H9 (cell line): ENCODE data around the gene IGIP. TPM values are rescaled to one million over a fixed set of nuclear protein-coding genes. Genes with fewer than 3 reads are reported as not detected.

Experiments used
- DNase-seq: peaks from one replicate; pipeline ENCODE4 v3.0.0-alpha.2; 2017
- H2AFZ ChIP-seq: one replicate; pipeline ENCODE4 v1.6.1; 2013; ENCODE audit warnings: mild to moderate bottlenecking, low read length, control low read depth, moderate library complexity
- H2AK5ac ChIP-seq: 2 replicates; pipeline ENCODE4 v1.6.1; 2013; ENCODE audit warnings: low read length, control low read depth, mixed read lengths; ENCODE audit not compliant: insufficient read length
- H2BK120ac ChIP-seq: one replicate; pipeline ENCODE4 v1.6.1; 2013; ENCODE audit warnings: low read depth, mild to moderate bottlenecking, low read length, control low read depth, inconsistent platforms; ENCODE audit not compliant: poor library complexity, severe bottlenecking
- H2BK12ac ChIP-seq: 2 replicates; pipeline ENCODE4 v1.6.1; 2013; ENCODE audit warnings: low read length, control low read depth, mixed read lengths, low read depth; ENCODE audit not compliant: insufficient read length
- H2BK15ac ChIP-seq: 2 replicates; pipeline ENCODE4 v1.6.1; 2013; ENCODE audit warnings: low read depth, low read length, control low read depth
- H2BK20ac ChIP-seq: one replicate; pipeline ENCODE4 v1.6.1; 2013; ENCODE audit warnings: low read depth, mild to moderate bottlenecking, low read length, control low read depth, inconsistent platforms; ENCODE audit not compliant: poor library complexity, severe bottlenecking
- H2BK5ac ChIP-seq: 2 replicates; pipeline ENCODE4 v1.6.1; 2013; ENCODE audit warnings: low read length, control low read depth, mixed read lengths; ENCODE audit not compliant: insufficient read length
- H3K14ac ChIP-seq: 2 replicates; pipeline ENCODE4 v1.6.1; 2013; ENCODE audit warnings: low read length, control low read depth; ENCODE audit not compliant: insufficient read depth
- H3K18ac ChIP-seq: 2 replicates; pipeline ENCODE4 v1.6.1; 2013; ENCODE audit warnings: low read depth, mild to moderate bottlenecking, mixed read lengths, low read length, control low read depth; ENCODE audit not compliant: insufficient read length
- H3K23ac ChIP-seq: 2 replicates; pipeline ENCODE4 v1.6.1; 2013; ENCODE audit warnings: low read length, control low read depth, mixed read lengths, low read depth; ENCODE audit not compliant: insufficient read length
- H3K23me2 ChIP-seq: 2 replicates; pipeline ENCODE4 v1.6.1; 2013; ENCODE audit warnings: low read depth, mild to moderate bottlenecking, mixed read lengths, low read length, control low read depth; ENCODE audit not compliant: insufficient read length, poor library complexity, severe bottlenecking
- H3K27ac ChIP-seq: 2 replicates; pipeline ENCODE4 v1.5.1; 2013; ENCODE audit warnings: low read length, control low read depth, mixed read lengths, low read depth; ENCODE audit not compliant: insufficient read length
- H3K27me3 ChIP-seq: 2 replicates; pipeline ENCODE4 v1.6.1; 2013; ENCODE audit warnings: low read length, control low read depth, inconsistent platforms; ENCODE audit not compliant: insufficient read depth
- H3K4ac ChIP-seq: 2 replicates; pipeline ENCODE4 v1.6.1; 2013; ENCODE audit warnings: low read depth, mild to moderate bottlenecking, control low read depth, inconsistent platforms, low read length, moderate library complexity
- H3K4me1 ChIP-seq: 2 replicates; pipeline ENCODE4 v1.6.1; 2013; ENCODE audit warnings: low read length, control low read depth, inconsistent platforms; ENCODE audit not compliant: insufficient read depth
- H3K4me2 ChIP-seq: 2 replicates; pipeline ENCODE4 v1.6.1; 2013; ENCODE audit warnings: low read length, control low read depth, mixed read lengths; ENCODE audit not compliant: insufficient read length, insufficient read depth
- H3K56ac ChIP-seq: 2 replicates; pipeline ENCODE4 v1.6.1; 2013; ENCODE audit warnings: low read depth, mild to moderate bottlenecking, mixed read lengths, low read length, control low read depth; ENCODE audit not compliant: insufficient read length
- H3K79me1 ChIP-seq: 2 replicates; pipeline ENCODE4 v1.6.1; 2013; ENCODE audit warnings: low read depth, mild to moderate bottlenecking, moderate library complexity, low read length, control low read depth, inconsistent platforms; ENCODE audit not compliant: insufficient read depth, poor library complexity, severe bottlenecking
- H3K79me2 ChIP-seq: 2 replicates; pipeline ENCODE4 v1.6.1; 2013; ENCODE audit warnings: low read length, control low read depth, inconsistent platforms; ENCODE audit not compliant: insufficient read depth
- H3K9ac ChIP-seq: 2 replicates; pipeline ENCODE4 v1.6.1; 2013; ENCODE audit warnings: low read length, control low read depth, mixed read lengths; ENCODE audit not compliant: insufficient read length; ENCODE audit errors: extremely low read depth
- H3K9me3 ChIP-seq: one replicate; pipeline ENCODE4 v1.6.1; 2013; ENCODE audit warnings: low read depth, low read length, inconsistent platforms; ENCODE audit not compliant: control insufficient read depth
- H3T11ph ChIP-seq: one replicate; pipeline ENCODE4 v1.6.1; 2013; ENCODE audit warnings: mild to moderate bottlenecking, low read length, control low read depth, inconsistent platforms
- H4K20me1 ChIP-seq: one replicate; pipeline ENCODE4 v1.6.1; 2013; ENCODE audit not compliant: control insufficient read depth, insufficient read length, insufficient read depth
- H4K5ac ChIP-seq: 2 replicates; pipeline ENCODE4 v1.6.1; 2013; ENCODE audit warnings: low read depth, mild to moderate bottlenecking, mixed read lengths, low read length, control low read depth; ENCODE audit not compliant: insufficient read length
- H4K8ac ChIP-seq: replicated peaks from 2 replicates; pipeline ENCODE4 v1.6.1; 2013; ENCODE audit warnings: low read length, control low read depth, mixed read lengths, low read depth; ENCODE audit not compliant: insufficient read length
- H4K91ac ChIP-seq: 2 replicates; pipeline ENCODE4 v1.6.1; 2013; ENCODE audit warnings: low read depth, mild to moderate bottlenecking, moderate library complexity, mixed read lengths, low read length, control low read depth; ENCODE audit not compliant: insufficient read length
- H3K27ac Mint-ChIP-seq, 3 experiments: 2 replicates in 2 of 3; 3 replicates in 1 of 3; pipeline ENCODE4 v1.8.0; 2020 to 2021; ENCODE audit warnings: mixed read lengths in 3 of 3, mild to moderate bottlenecking in 1 of 3, moderate library complexity in 1 of 3
- H3K27me3 Mint-ChIP-seq: 2 replicates; pipeline ENCODE4 v1.8.0; 2021; ENCODE audit warnings: low read depth, mild to moderate bottlenecking, moderate library complexity, mixed read lengths
- H3K36me3 Mint-ChIP-seq, 3 experiments: 2 replicates in 2 of 3; 3 replicates in 1 of 3; pipeline ENCODE4 v1.8.0; 2020 to 2021; ENCODE audit warnings: low read depth in 3 of 3, mixed read lengths in 3 of 3; ENCODE audit not compliant: insufficient read depth in 1 of 3
- H3K4me1 Mint-ChIP-seq, 2 experiments: 2 replicates each; pipeline ENCODE4 v1.8.0; 2020; ENCODE audit warnings: mixed read lengths in 2 of 2
- H3K4me3 Mint-ChIP-seq, 2 experiments: 2 replicates in 1 of 2; 3 replicates in 1 of 2; pipeline ENCODE4 v1.8.0; 2020 to 2021; ENCODE audit warnings: mild to moderate bottlenecking in 2 of 2, mixed read lengths in 2 of 2, moderate library complexity in 1 of 2
- H3K9me3 Mint-ChIP-seq, 2 experiments: 2 replicates in 1 of 2; 3 replicates in 1 of 2; pipeline ENCODE4 v1.8.0; 2020; ENCODE audit warnings: mild to moderate bottlenecking in 2 of 2, mixed read lengths in 2 of 2, moderate library complexity in 1 of 2
- WGBS: extraction: QIAGEN DNeasy Blood & Tissue Kit; methylation state at CpG from one replicate; pipeline ENCODE4 v1.1.7; 2013; ENCODE audit warnings: missing lambda C conversion rate, low lambda C conversion rate, mixed read lengths; ENCODE audit not compliant: insufficient read length; ENCODE audit errors: extremely low coverage; 5-methylcytosine and 5-hydroxymethylcytosine counted together
- total RNA-seq: library from RNA; stranded (reverse); gene quantifications from 2 replicates; pipeline ENCODE4 v1.2.1, GENCODE V29; 2021
- TF ChIP-seq, protein P1 (sequence below): fragments of 200-600 bp; sonication (generic); conservative IDR thresholded peaks from 3 replicates; pipeline ENCODE4 v1.8.0; 2021; ENCODE audit warnings: antibody characterized with exemption, mild to moderate bottlenecking

The IGIP gene
- total RNA-seq, 1 experiment from 2014 or later: 0.52 TPM

GRCh38 chr5:140134277-140134935, 8.7 kb downstream of the IGIP start:
- Mint-ChIP-seq H3K4me1 (peaks cover 14 to 20% of the 10 kb centered on the region in 2 experiments), H3K27ac (no peak overlapping the region), H3K36me3 (no peaks in the 10 kb centered on the region), H3K9me3 (no peaks in the 10 kb centered on the region), H3K27me3 (peaks cover 6% of the 10 kb centered on the region), H3K4me3 (no peak overlapping the region)
- no peak overlapping the region for H4K91ac ChIP-seq
- H3K79me2 ChIP-seq: no peaks in the 10 kb centered on the region
- H2BK15ac ChIP-seq: no peak overlapping the region
- H3K18ac ChIP-seq: no peak overlapping the region
- H4K8ac ChIP-seq: no peak overlapping the region
- TF ChIP-seq, protein P1, sequence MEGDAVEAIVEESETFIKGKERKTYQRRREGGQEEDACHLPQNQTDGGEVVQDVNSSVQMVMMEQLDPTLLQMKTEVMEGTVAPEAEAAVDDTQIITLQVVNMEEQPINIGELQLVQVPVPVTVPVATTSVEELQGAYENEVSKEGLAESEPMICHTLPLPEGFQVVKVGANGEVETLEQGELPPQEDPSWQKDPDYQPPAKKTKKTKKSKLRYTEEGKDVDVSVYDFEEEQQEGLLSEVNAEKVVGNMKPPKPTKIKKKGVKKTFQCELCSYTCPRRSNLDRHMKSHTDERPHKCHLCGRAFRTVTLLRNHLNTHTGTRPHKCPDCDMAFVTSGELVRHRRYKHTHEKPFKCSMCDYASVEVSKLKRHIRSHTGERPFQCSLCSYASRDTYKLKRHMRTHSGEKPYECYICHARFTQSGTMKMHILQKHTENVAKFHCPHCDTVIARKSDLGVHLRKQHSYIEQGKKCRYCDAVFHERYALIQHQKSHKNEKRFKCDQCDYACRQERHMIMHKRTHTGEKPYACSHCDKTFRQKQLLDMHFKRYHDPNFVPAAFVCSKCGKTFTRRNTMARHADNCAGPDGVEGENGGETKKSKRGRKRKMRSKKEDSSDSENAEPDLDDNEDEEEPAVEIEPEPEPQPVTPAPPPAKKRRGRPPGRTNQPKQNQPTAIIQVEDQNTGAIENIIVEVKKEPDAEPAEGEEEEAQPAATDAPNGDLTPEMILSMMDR: no peak
- H2AK5ac ChIP-seq: no peak overlapping the region
- H3T11ph ChIP-seq: no peak overlapping the region
- H2BK120ac ChIP-seq: no peak overlapping the region
- no peak overlapping the region for H2AFZ ChIP-seq
- WGBS: no CpG with 5 or more reads among the region's 2 CpGs
- H3K27ac ChIP-seq: no peak overlapping the region
- H3K9me3 ChIP-seq: no peaks in the 10 kb centered on the region
- no peaks in the 10 kb centered on the region for H4K20me1 ChIP-seq
- no peak overlapping the region for H3K9ac ChIP-seq
- H3K4me2 ChIP-seq: no peak overlapping the region
- no peaks in the 10 kb centered on the region for H3K23me2 ChIP-seq
- DNase-seq: no peak
- no peak overlapping the region for H3K14ac ChIP-seq
- no peak overlapping the region for H3K23ac ChIP-seq
- no peak overlapping the region for H2BK20ac ChIP-seq
- H3K79me1 ChIP-seq: no peaks in the 10 kb centered on the region
- no peak overlapping the region for H3K56ac ChIP-seq
- H2BK12ac ChIP-seq: no peak overlapping the region
- H2BK5ac ChIP-seq: no peak overlapping the region
- no peaks in the 10 kb centered on the region for H3K27me3 ChIP-seq
- H3K4ac ChIP-seq: no peak overlapping the region
- no peak overlapping the region for H4K5ac ChIP-seq
- H3K4me1 ChIP-seq: peaks cover 3% of the 10 kb centered on the region; the same call in 1 of the 2 replicates
